ENCODE measurements around the gene FAM120AOS.
"Not testable (repeated sequence)": the region's sequence is repeated elsewhere in the genome, so short reads cannot be mapped to it uniquely, and the experiment has no call there.

Gene FAM120AOS

DNA sequence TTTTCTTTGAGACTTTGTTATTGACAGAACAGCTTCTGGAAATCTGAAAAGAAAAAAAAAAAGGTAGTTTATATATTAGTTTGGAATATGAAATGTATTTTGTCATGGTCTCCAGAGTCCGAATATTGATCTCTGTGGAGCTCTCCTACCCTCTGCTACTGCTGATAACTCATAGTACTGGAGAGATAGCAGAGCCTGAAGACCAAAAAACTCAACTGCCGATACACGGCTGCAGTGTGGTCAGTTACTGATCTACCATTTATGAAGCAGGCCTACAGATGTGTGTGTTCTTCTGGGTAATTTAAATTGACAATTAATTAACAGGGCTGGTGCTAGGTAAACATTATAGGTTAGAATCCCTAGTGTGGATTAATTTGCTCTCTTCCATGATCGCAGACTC lies 5.7 kb downstream of the FAM120AOS start:
- Histone ChIP-seq H3K9me3 (ENCODE audit: control insufficient read depth, low read length) (no peaks in the 10 kb centered on the region), H3K36me3 (ENCODE audit: control insufficient read depth, insufficient read depth, low read length) (peaks cover 22% of the 10 kb centered on the region), H3K27me3 (ENCODE audit: control insufficient read depth, insufficient read depth, low read length, poor library complexity, severe bottlenecking) (no peaks in the 10 kb centered on the region), H3K27ac (ENCODE audit: insufficient read depth, low read depth, low read length, poor library complexity, severe bottlenecking) (no peak overlapping the region), H3K4me3 (ENCODE audit: insufficient read depth, low read depth, low read length) (no peak overlapping the region), H3K4me1 (ENCODE audit: control insufficient read depth, insufficient read depth, low read length) (no peaks in the 10 kb centered on the region)
- 95% methylated on average over 4 of the region's 4 CpGs for WGBS, 2 experiments

DNA sequence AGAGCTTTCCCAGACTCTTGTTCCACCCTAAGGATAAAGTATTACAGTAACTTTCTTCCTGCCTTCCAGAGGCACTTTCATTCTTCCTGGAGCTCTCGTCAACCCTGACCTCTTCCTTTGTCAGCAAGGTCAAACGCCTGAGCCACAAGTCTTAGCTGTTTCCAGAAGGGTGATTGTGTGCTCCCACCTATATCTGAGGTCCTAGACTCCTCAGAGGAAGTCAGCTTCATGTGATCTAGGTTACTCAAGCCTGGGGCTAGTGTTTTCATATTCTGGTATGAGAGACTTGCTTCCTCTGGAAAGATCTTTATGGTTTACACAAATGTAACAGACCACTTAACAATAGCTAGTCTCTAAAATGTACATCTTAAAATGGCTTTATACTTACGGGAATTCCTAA lies 7.3 kb downstream of the FAM120AOS start:
- no peaks in the 10 kb centered on the region for H3K4me1 ChIP-seq (ENCODE audit: control insufficient read depth, insufficient read depth, low read length)
- peaks cover 22% of the 10 kb centered on the region for H3K36me3 ChIP-seq (ENCODE audit: control insufficient read depth, insufficient read depth, low read length)
- no peaks in the 10 kb centered on the region for H3K27me3 ChIP-seq (ENCODE audit: control insufficient read depth, insufficient read depth, low read length, poor library complexity, severe bottlenecking)
- H3K27ac ChIP-seq (ENCODE audit: insufficient read depth, low read depth, low read length, poor library complexity, severe bottlenecking) = no peak overlapping the region
- H3K9me3 ChIP-seq (ENCODE audit: control insufficient read depth, low read length) = no peaks in the 10 kb centered on the region
- no peak overlapping the region for H3K4me3 ChIP-seq (ENCODE audit: insufficient read depth, low read depth, low read length)
- WGBS, 2 experiments = 91 to 93% methylated on average over 2 of the region's 3 CpGs

DNA sequence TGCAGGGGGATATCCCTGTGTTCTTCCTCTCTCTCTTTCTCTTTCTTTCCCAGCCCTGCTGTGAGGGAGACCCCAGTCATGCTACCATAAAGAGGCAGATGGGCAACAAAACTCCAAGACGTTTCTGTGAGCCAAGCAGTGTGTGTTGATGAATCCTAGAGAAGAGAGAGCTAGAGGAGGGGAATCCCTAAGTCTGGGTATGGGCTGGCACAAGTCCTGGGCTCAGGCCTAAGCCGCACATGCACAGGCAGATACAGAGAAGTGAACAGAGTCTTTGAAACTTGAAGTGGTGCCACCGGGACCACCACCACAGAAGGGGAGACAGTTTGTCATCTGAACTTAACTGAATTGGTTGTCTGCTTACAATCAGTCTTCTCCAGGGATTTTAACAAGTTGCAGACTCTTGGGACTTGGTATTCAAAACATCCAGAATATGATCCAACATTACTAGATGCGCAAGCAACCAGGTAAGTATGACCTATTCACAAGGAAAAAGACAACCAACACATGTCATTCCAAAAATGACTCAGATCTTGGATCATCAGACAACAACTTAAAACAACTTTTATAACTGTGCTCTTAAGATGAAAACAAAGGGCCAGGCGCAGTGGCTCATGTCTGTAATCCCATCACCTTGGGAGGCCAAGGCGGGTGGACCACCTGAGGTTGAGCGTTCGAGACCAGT lies 12.3 kb downstream of the FAM120AOS start:
- Histone ChIP-seq H3K27ac (ENCODE audit: insufficient read depth, low read depth, low read length, poor library complexity, severe bottlenecking) (no peak overlapping the region), H3K4me1 (ENCODE audit: control insufficient read depth, insufficient read depth, low read length) (peaks cover 3% of the 10 kb centered on the region), H3K9me3 (ENCODE audit: control insufficient read depth, low read length) (no peaks in the 10 kb centered on the region), H3K4me3 (ENCODE audit: insufficient read depth, low read depth, low read length) (no peak overlapping the region), H3K27me3 (ENCODE audit: control insufficient read depth, insufficient read depth, low read length, poor library complexity, severe bottlenecking) (no peaks in the 10 kb centered on the region), H3K36me3 (ENCODE audit: control insufficient read depth, insufficient read depth, low read length) (peaks cover 3% of the 10 kb centered on the region)
- WGBS, 2 experiments = 88 to 91% methylated on average over 8 of the region's 8 CpGs

DNA sequence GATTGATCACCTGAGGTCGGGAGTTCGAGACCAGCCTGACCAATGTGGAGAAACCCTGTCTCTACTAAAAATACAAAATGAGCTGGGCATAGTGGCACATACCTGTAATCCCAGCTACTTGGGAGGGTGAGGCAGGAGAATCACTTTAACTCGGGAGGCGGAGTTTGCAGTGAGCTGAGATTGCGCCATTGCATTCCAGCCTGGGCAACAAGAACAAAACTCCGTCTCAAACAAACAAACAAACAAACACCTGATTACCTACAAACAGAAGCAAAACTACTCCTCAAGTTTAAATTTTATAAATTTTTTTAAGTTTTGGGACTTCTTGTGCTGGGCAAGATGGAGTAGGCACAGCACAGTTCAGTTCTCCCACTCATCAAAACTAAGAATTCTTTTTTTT lies 14.1 kb downstream of the FAM120AOS start:
- H3K4me1 ChIP-seq (ENCODE audit: control insufficient read depth, insufficient read depth, low read length); H3K4me3 ChIP-seq (ENCODE audit: insufficient read depth, low read depth, low read length); H3K9me3 ChIP-seq (ENCODE audit: control insufficient read depth, low read length); H3K27ac ChIP-seq (ENCODE audit: insufficient read depth, low read depth, low read length, poor library complexity, severe bottlenecking); H3K27me3 ChIP-seq (ENCODE audit: control insufficient read depth, insufficient read depth, low read length, poor library complexity, severe bottlenecking); H3K36me3 ChIP-seq (ENCODE audit: control insufficient read depth, insufficient read depth, low read length): not testable (repeated sequence)
- 93 to 98% methylated on average over 5 to 6 of the region's 6 CpGs for WGBS, 2 experiments

DNA sequence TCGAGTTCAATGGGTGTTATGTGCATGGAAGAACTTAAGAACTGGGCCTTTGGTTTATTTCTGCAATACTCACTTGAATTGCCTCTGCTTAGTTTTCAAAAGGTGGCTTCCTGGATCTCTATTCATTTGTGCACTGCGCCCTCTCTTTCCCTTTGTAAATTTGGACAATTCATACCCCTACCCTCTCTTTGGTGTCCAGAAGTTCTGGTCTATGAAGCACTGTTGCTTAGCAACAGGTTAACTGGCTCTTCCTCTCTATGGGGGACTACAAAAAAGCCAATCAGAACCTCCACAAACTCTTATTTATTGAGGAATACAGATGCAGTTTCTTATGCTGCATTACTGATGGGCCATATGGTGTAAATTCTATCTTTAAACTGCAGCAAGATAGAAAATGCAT lies 15.4 kb downstream of the FAM120AOS start:
- H3K36me3 ChIP-seq (ENCODE audit: control insufficient read depth, insufficient read depth, low read length) = no peaks in the 10 kb centered on the region
- H3K27ac ChIP-seq (ENCODE audit: insufficient read depth, low read depth, low read length, poor library complexity, severe bottlenecking) = no peak overlapping the region
- H3K4me1 ChIP-seq (ENCODE audit: control insufficient read depth, insufficient read depth, low read length) = peaks cover 3% of the 10 kb centered on the region
- no peaks in the 10 kb centered on the region for H3K9me3 ChIP-seq (ENCODE audit: control insufficient read depth, low read length)
- WGBS, 2 experiments = 80 to 90% methylated on average over 2 of the region's 2 CpGs
- no peak overlapping the region for H3K4me3 ChIP-seq (ENCODE audit: insufficient read depth, low read depth, low read length)
- H3K27me3 ChIP-seq (ENCODE audit: control insufficient read depth, insufficient read depth, low read length, poor library complexity, severe bottlenecking) = no peaks in the 10 kb centered on the region

DNA sequence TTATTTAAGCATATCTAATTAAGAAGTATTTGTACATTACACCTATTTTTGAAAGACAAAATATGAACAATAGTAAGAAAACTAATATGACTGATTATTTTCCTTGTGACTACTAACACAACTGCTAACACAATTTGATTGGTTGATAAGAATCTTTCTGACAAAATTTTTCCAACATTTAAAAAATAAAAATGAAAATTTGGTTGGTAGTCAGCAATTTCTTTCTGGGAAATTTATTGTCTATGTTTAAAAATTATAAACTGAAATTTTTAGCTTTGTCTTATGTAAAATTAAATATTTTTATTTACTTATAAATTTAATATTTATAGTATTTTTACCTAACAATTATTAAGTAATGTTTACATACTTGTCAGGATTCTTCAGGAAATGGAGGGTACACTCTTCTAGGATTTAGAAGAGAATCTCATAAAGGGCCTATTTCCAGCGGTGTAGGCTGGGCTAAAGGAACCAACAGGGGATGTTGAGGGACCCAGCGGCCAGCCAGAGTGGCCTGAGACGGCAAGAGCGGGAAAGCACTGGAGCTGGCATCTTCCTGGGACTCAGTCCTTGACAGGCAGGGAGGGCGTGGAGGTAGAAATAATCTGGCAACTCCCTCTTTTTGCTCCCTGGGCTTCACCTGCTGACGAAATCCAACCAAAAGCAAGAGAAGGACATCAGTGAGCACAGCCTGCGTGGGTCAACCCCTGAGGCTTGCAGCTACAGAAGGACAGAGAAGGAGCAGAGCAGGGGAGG lies 16.6 kb downstream of the FAM120AOS start:
- Histone ChIP-seq H3K4me3 (ENCODE audit: insufficient read depth, low read depth, low read length) (no peak overlapping the region), H3K27me3 (ENCODE audit: control insufficient read depth, insufficient read depth, low read length, poor library complexity, severe bottlenecking) (no peaks in the 10 kb centered on the region), H3K4me1 (ENCODE audit: control insufficient read depth, insufficient read depth, low read length) (peaks cover 3% of the 10 kb centered on the region), H3K9me3 (ENCODE audit: control insufficient read depth, low read length) (no peaks in the 10 kb centered on the region), H3K27ac (ENCODE audit: insufficient read depth, low read depth, low read length, poor library complexity, severe bottlenecking) (no peak overlapping the region), H3K36me3 (ENCODE audit: control insufficient read depth, insufficient read depth, low read length) (no peaks in the 10 kb centered on the region)
- 84 to 89% methylated on average over 7 of the region's 7 CpGs for WGBS, 2 experiments

DNA sequence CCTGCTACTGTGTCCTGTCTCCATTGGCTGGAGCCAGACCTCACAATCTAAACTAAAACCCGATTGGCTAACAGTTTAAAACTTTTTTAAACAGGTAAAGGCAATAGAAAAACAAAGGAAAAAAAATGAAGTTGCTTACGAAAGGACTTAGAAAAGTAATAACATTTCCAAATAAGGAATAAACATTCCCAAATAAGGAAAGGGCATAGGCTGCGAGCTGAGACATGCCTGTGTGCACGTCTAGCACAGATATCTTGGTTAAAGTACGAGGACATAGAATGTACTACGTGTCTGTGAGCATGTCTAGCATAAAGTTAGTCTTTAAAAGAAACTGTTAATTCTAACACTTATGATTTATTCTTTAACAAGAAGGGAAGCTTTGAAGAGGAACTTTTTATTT lies 17.2 kb downstream of the FAM120AOS start:
- Histone ChIP-seq H3K4me1 (ENCODE audit: control insufficient read depth, insufficient read depth, low read length) (peaks cover 3% of the 10 kb centered on the region), H3K9me3 (ENCODE audit: control insufficient read depth, low read length) (no peaks in the 10 kb centered on the region), H3K36me3 (ENCODE audit: control insufficient read depth, insufficient read depth, low read length) (no peaks in the 10 kb centered on the region), H3K27ac (ENCODE audit: insufficient read depth, low read depth, low read length, poor library complexity, severe bottlenecking) (no peak overlapping the region), H3K4me3 (ENCODE audit: insufficient read depth, low read depth, low read length) (no peak overlapping the region), H3K27me3 (ENCODE audit: control insufficient read depth, insufficient read depth, low read length, poor library complexity, severe bottlenecking) (no peaks in the 10 kb centered on the region)
- 92 to 98% methylated on average over 4 to 6 of the region's 6 CpGs for WGBS, 2 experiments

DNA sequence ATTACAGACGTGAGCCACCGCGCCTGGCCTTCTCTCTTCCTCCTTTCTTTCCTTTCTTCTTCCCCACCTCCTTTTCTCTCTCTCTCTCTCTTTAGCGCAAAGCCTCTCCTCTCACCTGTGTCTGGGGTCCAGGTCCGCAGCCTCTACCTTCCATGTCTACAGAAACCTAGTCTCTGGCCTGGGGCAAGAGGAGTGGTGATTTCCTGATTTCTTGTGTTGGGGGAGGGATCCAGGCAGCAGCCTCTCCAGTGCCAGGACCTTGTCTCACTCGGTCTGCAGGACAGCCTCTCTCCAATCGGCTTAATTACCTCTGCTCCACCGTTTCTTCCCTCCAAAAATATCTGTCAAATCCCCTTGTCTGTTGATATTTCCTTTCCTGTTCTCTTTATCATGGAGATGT lies 18.0 kb downstream of the FAM120AOS start:
- Histone ChIP-seq H3K4me3 (ENCODE audit: insufficient read depth, low read depth, low read length) (no peak overlapping the region), H3K27ac (ENCODE audit: insufficient read depth, low read depth, low read length, poor library complexity, severe bottlenecking) (no peak overlapping the region), H3K9me3 (ENCODE audit: control insufficient read depth, low read length) (no peaks in the 10 kb centered on the region), H3K36me3 (ENCODE audit: control insufficient read depth, insufficient read depth, low read length) (no peaks in the 10 kb centered on the region), H3K4me1 (ENCODE audit: control insufficient read depth, insufficient read depth, low read length) (peaks cover 3% of the 10 kb centered on the region), H3K27me3 (ENCODE audit: control insufficient read depth, insufficient read depth, low read length, poor library complexity, severe bottlenecking) (no peaks in the 10 kb centered on the region)
- WGBS, 2 experiments = 89 to 93% methylated on average over 8 of the region's 8 CpGs

DNA sequence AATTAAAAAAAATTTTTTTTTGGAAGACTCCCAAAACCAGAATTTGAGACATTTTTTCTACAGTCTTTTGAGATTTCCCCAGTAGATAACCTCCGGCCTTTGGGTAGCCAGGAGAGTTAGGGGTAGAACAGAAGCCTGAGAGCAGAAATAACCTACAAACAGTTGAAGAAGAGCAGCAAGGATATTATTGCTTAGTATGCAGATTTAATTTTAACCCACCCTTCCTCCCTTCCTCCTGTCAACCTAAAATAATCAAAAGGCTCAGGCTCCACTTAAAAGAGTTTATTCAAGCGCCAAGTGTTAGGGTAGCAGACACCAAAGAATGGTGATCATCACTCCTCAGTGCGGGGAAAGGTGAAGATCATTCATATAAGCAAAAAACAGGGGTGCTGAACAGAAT lies 19.3 kb downstream of the FAM120AOS start:
- 91 to 97% methylated on average over 3 of the region's 3 CpGs for WGBS, 2 experiments
- H3K4me3 ChIP-seq (ENCODE audit: insufficient read depth, low read depth, low read length) = no peak overlapping the region
- H3K4me1 ChIP-seq (ENCODE audit: control insufficient read depth, insufficient read depth, low read length) = peaks cover 3% of the 10 kb centered on the region
- H3K36me3 ChIP-seq (ENCODE audit: control insufficient read depth, insufficient read depth, low read length) = no peaks in the 10 kb centered on the region
- H3K27ac ChIP-seq (ENCODE audit: insufficient read depth, low read depth, low read length, poor library complexity, severe bottlenecking) = no peak overlapping the region
- no peaks in the 10 kb centered on the region for H3K9me3 ChIP-seq (ENCODE audit: control insufficient read depth, low read length)
- H3K27me3 ChIP-seq (ENCODE audit: control insufficient read depth, insufficient read depth, low read length, poor library complexity, severe bottlenecking) = no peaks in the 10 kb centered on the region

DNA sequence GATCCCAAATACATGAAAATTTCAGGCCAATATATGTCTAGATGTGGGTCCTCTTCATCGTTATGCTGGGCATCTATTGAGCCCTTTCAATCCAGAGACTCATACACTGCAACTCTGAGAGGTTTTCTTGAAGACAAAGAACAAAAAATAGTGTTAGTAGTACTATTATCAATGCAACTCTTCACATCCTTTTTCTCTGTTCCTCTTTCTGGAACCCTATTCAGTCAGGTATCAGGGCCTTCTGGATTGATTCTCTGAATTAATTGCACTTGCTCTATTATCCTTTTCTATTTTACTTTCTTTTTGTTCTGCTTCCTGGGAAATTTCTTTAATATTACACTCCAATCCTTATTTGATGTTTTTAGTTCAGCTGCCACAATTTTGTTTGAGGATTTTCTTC lies 20.4 kb downstream of the FAM120AOS start:
- no peak overlapping the region for H3K27ac ChIP-seq (ENCODE audit: insufficient read depth, low read depth, low read length, poor library complexity, severe bottlenecking)
- WGBS, 2 experiments = 94 to 100% methylated on average over 1 of the region's 1 CpG
- H3K9me3 ChIP-seq (ENCODE audit: control insufficient read depth, low read length) = no peaks in the 10 kb centered on the region
- H3K4me3 ChIP-seq (ENCODE audit: insufficient read depth, low read depth, low read length) = no peak overlapping the region
- no peaks in the 10 kb centered on the region for H3K36me3 ChIP-seq (ENCODE audit: control insufficient read depth, insufficient read depth, low read length)
- no peaks in the 10 kb centered on the region for H3K27me3 ChIP-seq (ENCODE audit: control insufficient read depth, insufficient read depth, low read length, poor library complexity, severe bottlenecking)
- peaks cover 1% of the 10 kb centered on the region for H3K4me1 ChIP-seq (ENCODE audit: control insufficient read depth, insufficient read depth, low read length)

Data from ectodermal cell (in vitro differentiated cells).